Kidney (tissue), 14 donors: ENCODE results near the gene CNGA2. TPM values are rescaled to one million over a fixed set of nuclear protein-coding genes. Genes with fewer than 3 reads are reported as not detected.

Experiments used
- DNase-seq, 5 donors: peaks; one replicate each; pipeline ENCODE4 v3.0.0-alpha.2; 2013 to 2020
- FAIRE-seq: peaks from 2 replicates; lab custom pipeline; 2012; peaks lifted over from hg19 to GRCh38; lab: Jason Lieb, UNC
- H3K27ac ChIP-seq, 2 donors: one replicate each; pipeline ENCODE4 v1.7.0; 2013; ENCODE audit warnings: low read depth in 2 of 2, low read length in 2 of 2, inconsistent platforms in 1 of 2
- H3K27me3 ChIP-seq: one replicate; pipeline ENCODE4 v1.7.1; 2013; ENCODE audit warnings: low read length, inconsistent platforms; ENCODE audit not compliant: control insufficient read depth, insufficient read depth
- H3K36me3 ChIP-seq, 3 donors: one replicate each; pipeline versions ENCODE4 v1.7.0 to v1.7.1; 2013; ENCODE audit warnings: low read length in 3 of 3, control low read depth in 1 of 3, inconsistent platforms in 1 of 3; ENCODE audit not compliant: insufficient read depth in 3 of 3, control insufficient read depth in 2 of 3
- H3K4me1 ChIP-seq, 3 donors: one replicate each; pipeline versions ENCODE4 v1.7.0 to v1.7.1; 2013; ENCODE audit warnings: low read length in 3 of 3, inconsistent platforms in 1 of 3, low read depth in 1 of 3; ENCODE audit not compliant: control insufficient read depth in 2 of 3, insufficient read depth in 2 of 3
- H3K4me3 ChIP-seq, 3 donors: one replicate each; pipeline versions ENCODE4 v1.7.0 to v1.8.1; 2013; ENCODE audit warnings: low read length in 3 of 3, control low read depth in 1 of 3, inconsistent platforms in 1 of 3
- H3K9ac ChIP-seq, 3 donors: one replicate each; pipeline versions ENCODE4 v1.7.0 to v1.7.1; 2013; ENCODE audit warnings: low read length in 3 of 3, control low read depth in 1 of 3, inconsistent platforms in 1 of 3
- H3K9me3 ChIP-seq, 3 donors: one replicate each; pipeline versions ENCODE4 v1.7.0 to v1.7.1; 2013; ENCODE audit warnings: low read length in 3 of 3, control low read depth in 1 of 3, inconsistent platforms in 1 of 3; ENCODE audit not compliant: control insufficient read depth in 2 of 3, insufficient read depth in 1 of 3
- intact Hi-C: fragments of 100-400 bp; cut with DNase I; formaldehyde crosslinking; loops from one replicate; pipeline ENCODE4 v1.11.1; 2022
- polyA plus RNA-seq: library from polyadenylated mRNA; stranded (reverse); fragments of 350-450 nt; fragmentation: Illumina TruSeq; extraction: RNeasy Lipid Tissue Mini Kit (QIAGEN cat#74804); gene quantifications from one replicate; pipeline ENCODE4 v1.2.3, GENCODE V29; 2014; ENCODE audit warnings: low read depth, low replicate concordance; ENCODE audit not compliant: insufficient read depth
- total RNA-seq: library from RNA; stranded (reverse); fragmentation: NEBNext Ultra II Directional; extraction: Animal tissue kit (Norgen Biotek cat#: 25700); gene quantifications from one replicate; pipeline ENCODE4 v1.2.1, GENCODE V29; 2021
- TF ChIP-seq, protein P1 (sequence below): IDR thresholded peaks from 3 replicates; pipeline ENCODE4 v1.5.1; 2012; ENCODE audit warnings: mild to moderate bottlenecking, moderate library complexity, borderline replicate concordance; ENCODE audit not compliant: insufficient read depth; ENCODE audit errors: extremely low read depth
- donor health status: control.
- donor health status: control.
- donor health status: control.
- donor health status: control.
- donor health status: control.
- donor health status: DM: yes; HTN: yes; CAD: no.
- donor health status: Normal renal cell carcinoma (clear cell type).

CNGA2 gene
- total and polyA plus RNA-seq, 2 donors from 2014 or later: not detected

DNA sequence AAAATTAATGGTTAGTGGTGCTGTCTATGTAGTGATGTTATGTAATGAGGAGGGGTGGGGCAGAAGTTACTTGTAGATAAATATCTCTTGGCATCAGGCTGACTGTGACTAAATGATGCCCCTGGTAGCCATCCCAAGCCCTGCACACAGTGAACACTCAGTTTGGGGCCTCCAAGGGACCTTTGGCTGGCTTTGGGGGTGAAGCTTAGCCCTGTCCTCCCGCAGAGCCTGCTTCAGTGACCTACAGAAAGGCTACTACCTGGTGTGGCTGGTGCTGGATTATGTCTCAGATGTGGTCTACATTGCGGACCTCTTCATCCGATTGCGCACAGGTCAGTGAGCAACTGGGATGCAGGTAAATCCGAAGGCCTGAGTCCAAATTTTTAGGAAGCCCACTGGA is 7.8 kb downstream of the CNGA2 start:
- Histone ChIP-seq H3K9me3 (no peaks in the 10 kb centered on the region), H3K27me3 (peaks cover 2% of the 10 kb centered on the region), H3K9ac (no peak overlapping the region), H3K36me3 (no peaks in the 10 kb centered on the region), H3K4me3 (no peak overlapping the region), H3K27ac (no peak overlapping the region), H3K4me1 (no peaks in the 10 kb centered on the region)
- intact Hi-C loops: no loop called here
- TF ChIP-seq, protein P1, sequence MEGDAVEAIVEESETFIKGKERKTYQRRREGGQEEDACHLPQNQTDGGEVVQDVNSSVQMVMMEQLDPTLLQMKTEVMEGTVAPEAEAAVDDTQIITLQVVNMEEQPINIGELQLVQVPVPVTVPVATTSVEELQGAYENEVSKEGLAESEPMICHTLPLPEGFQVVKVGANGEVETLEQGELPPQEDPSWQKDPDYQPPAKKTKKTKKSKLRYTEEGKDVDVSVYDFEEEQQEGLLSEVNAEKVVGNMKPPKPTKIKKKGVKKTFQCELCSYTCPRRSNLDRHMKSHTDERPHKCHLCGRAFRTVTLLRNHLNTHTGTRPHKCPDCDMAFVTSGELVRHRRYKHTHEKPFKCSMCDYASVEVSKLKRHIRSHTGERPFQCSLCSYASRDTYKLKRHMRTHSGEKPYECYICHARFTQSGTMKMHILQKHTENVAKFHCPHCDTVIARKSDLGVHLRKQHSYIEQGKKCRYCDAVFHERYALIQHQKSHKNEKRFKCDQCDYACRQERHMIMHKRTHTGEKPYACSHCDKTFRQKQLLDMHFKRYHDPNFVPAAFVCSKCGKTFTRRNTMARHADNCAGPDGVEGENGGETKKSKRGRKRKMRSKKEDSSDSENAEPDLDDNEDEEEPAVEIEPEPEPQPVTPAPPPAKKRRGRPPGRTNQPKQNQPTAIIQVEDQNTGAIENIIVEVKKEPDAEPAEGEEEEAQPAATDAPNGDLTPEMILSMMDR: no peak
- FAIRE-seq (no peak), DNase-seq (no peak)

GRCh38 chrX:151743651-151744470 is 9.3 kb downstream of the CNGA2 start:
- no peak overlapping the region for H3K4me3 ChIP-seq
- H3K9ac ChIP-seq: no peak overlapping the region
- intact Hi-C loops: no loop called here
- no peaks in the 10 kb centered on the region for H3K4me1 ChIP-seq
- TF ChIP-seq, protein P1: no peak
- peaks cover 2% of the 10 kb centered on the region for H3K27me3 ChIP-seq
- DNase-seq (no peak), FAIRE-seq (no peak)
- no peak overlapping the region for H3K27ac ChIP-seq
- no peaks in the 10 kb centered on the region for H3K9me3 ChIP-seq
- H3K36me3 ChIP-seq: no peaks in the 10 kb centered on the region

DNA sequence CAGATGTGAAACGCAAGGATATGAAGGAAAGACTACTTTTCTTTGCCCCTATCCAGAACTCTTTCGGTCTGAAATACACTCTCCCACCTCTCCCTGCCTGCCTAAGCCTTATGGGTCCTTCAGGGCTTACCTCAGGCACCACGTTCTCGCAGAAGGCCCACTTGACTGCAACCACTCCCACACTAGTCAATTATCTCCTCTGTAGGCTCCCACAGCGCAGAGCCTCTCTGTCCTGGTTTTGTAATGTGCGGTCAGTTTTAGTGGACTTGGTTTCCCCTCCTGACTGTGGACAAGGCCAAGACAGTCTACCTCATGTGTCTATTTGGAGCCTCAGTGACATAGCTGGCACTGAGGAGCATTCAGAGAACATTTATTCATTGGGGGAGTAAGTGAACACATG is 11.1 kb downstream of the CNGA2 start:
- DNase-seq (no peak), FAIRE-seq (no peak)
- Histone ChIP-seq H3K4me1 (no peaks in the 10 kb centered on the region), H3K9me3 (no peaks in the 10 kb centered on the region), H3K4me3 (no peak overlapping the region), H3K27ac (no peak overlapping the region), H3K27me3 (peaks cover 2% of the 10 kb centered on the region), H3K36me3 (no peaks in the 10 kb centered on the region), H3K9ac (no peak overlapping the region)
- intact Hi-C loops: no loop called here
- TF ChIP-seq, protein P1: no peak
